GM15510 (cell line): ENCODE measurements around the gene P2RY6.

Source experiments
- POLR2A ChIP-seq: IDR thresholded peaks from 3 replicates; pipeline ENCODE4 v1.6.1; 2011; ENCODE audit warnings: borderline replicate concordance; ENCODE audit not compliant: insufficient read length; ENCODE audit errors: extremely low read depth

P2RY6 gene

DNA sequence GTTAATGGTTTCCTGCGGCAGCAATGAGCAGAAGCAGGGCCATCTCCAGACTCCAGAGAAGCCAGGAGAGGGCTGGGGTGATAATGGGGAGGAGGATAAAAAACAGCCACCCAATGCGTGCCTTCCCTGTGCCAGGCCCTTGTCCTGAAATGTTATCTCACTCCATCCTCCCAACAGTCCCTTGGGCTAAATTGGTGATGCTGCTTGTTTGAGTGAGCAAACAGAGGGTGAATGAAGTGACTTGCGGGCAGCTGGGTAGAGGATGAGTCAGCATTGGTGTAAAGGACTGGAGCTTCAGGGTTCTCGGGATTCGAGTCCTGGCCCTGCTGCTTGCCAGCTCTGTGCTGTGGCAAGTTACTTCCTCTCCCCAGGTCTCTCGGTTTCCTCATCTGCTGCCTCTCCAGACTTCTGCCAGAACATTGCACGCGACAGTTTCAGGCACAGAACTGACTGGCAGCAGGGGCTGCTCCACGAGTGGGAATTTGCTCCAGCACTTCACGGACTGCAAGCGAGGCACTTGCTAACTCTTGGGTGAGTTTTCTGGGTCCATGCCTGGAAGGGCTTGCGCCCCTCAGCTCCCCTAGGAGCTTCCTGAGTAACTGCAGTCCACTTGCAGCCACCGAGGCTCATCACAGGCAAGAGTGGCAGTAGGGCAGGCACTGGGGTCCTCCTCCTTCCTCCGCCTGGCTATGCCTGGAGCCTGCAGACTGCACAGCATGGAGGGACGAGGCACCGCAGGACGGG is at the start of gene P2RY6:
Gene P2RY6 (plus strand): TSS at position 403 of the 744 bp plus-strand sequence. CDS start 24,181 bp downstream, outside the sequence.
- no peak for TF ChIP-seq POLR2A

DNA sequence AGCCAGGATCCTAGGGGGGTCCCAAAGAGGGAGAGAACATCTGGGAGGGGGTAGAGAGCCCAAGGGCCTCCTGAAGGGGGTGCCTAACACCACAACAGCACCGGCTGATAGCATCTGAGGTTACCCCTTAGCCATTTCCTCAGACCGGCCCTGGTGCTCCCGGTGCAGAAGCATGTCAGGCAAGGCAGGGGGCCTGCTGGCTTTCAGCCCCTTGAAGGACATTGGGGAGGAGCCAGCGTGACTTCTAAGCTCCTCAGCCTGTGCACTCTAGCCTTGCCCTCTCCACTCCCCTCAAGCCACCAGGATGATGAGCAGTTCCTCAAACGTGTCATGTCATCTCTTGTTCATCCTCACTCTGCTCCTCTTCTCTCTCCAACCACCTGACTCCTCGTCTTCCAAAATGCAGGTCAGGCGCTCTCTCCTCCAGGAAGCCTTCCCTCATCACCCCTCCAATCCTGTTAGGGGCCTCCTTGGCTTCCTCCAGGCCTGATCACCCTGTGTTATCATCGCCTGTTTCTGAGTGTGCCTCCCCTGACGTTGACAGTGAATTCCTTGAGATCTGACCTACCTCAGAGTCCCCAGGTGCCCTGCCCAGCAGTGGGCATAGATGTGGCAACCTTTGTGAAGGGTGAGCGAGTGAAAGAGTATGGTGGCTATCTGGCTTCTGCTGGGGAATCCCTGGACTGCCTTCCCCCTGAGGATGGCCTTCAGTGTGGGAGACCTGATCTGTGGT is 48.0 kb upstream of the P2RY6 start:
- no peak for TF ChIP-seq POLR2A

DNA sequence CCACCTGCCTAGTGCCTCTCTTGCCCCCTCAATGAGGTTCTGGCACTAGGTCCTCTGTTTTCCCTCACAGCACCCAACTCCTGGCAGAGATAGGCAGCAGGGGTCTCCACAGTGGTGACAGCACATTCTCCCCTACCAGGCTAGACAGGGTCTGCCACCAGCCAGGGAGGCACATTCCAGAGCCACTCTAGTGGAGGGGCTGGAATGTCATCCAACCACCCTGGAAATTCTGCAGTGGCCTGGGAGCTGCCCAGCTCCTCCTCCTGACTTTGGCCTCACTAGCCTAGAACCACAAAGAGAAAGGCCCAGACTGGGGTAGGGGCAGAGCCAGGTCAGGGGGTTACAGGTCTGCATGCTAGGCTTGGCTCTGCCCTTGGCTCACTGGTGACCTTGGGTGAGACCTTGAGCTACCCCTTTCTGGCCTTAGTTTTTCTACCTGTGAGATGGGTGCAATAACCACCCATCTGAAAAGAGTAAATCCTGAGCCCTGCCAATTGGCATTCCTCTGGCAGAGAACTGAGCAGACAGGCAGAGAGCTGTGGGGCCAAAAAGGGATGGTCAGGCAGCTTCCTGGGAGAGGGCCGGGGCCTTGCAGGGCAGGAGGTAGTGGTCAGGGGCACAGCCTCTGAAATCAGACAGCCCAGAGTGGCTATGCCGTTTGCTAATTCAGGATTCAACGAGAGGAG is 47.0 kb upstream of the P2RY6 start:
- no peak for TF ChIP-seq POLR2A

GRCh38 chr11:73225851-73226250 is 46.3 kb upstream of the P2RY6 start:
- no peak for TF ChIP-seq POLR2A

- TF ChIP-seq POLR2A: no peak
Measured at GRCh38 chr11:73226297-73227006, 45.7 kb upstream of the P2RY6 start.

DNA sequence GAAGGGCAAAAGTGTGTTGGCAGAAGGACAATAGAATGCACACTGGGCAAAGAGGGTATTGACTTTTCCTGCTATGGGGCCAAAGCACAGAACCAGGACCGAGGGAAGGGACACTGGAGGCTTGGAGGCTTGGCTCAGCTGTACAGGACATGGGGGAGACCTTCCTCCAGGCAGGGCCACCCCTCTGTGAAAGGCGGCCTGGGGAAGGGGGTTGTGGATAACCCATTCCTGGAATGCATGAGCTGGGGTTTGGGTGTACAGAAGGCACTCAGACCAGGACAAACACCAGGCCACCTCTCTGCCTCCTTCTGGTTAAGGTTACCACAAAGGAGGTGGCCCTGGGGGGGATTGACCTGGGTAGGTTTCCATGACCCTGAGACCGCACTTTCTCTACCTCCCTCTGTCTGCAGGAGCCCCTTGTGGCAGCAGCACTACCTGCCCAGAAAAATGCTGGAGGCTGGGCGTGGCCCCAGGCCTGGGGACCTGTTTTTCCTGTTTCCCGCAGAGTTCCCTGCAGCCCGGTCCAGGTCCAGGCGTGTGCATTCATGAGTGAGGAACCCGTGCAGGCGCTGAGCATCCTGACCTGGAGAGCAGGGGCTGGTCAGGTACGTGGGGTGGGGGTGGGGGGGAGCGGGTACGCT is 44.4 kb upstream of the P2RY6 start:
- no peak for TF ChIP-seq POLR2A

DNA sequence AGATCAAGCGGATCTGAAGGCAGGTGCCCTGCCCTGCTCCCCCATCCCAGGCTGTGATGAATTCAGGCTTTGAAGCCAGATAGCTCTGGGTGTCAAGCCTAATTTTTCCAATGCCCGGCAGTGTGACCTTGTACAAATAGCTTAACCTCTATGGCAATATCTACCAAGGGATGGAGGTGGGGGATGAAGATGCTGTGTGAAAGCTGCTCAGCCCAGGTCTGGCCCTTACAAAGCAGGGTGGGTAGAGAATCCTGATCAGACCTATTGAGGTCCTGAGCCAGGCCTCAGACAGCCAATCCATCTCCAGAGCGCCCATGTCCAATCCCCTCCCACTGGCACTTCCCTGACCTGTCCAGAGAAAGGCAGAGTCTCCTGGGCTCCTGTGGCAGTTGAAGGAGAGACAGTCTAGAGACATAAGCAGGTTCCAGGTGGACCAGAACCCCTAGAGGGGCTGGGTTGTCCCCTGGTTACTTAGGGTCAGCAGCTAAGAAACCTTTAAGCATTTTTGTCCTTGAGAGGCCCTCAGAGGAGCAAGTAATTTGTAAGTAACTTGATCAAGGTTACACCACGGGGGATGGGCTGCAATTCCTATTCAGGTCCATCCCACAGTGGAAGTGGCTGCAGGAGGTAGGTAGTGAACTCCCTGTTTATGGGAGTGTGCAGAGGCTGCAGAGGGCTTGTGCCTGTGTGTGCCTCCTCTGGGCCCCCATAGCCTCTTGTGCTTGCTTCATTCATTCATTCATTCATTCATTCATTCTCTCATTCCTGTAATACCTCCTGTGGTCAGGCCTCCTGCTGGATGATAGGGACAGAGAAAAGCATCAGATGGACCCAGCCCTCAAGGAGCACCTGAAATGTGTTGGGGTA is 43.6 kb upstream of the P2RY6 start:
- no peak for TF ChIP-seq POLR2A

DNA sequence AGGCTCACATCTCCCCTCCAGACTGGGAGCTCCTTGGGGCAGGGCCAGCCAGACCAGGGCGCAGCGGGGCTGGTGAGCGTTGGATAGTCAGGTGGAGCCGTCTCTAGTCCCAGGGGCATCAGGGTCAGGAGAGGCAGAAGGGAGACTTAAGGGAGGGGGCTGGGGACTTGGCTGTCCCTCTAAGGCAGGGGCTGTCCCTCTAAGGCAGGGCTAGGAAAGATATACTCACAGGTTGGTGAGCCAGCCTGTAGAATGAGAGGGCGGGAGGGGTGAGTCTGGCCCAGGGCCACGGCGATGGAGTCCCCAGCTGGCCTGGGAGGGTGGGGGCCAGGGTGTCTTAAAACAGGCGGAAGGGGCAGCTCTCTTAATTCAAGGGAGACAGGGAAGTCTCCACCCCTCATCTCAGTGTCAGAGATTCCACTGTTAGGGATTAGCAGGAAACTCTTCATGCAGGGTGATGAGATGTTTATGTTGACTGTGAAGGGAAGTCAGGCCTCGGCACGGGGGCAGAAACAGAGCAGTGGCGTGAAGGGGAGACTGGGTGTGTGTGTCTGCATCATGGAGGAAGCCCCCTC is 42.7 kb upstream of the P2RY6 start:
- no peak for TF ChIP-seq POLR2A

DNA sequence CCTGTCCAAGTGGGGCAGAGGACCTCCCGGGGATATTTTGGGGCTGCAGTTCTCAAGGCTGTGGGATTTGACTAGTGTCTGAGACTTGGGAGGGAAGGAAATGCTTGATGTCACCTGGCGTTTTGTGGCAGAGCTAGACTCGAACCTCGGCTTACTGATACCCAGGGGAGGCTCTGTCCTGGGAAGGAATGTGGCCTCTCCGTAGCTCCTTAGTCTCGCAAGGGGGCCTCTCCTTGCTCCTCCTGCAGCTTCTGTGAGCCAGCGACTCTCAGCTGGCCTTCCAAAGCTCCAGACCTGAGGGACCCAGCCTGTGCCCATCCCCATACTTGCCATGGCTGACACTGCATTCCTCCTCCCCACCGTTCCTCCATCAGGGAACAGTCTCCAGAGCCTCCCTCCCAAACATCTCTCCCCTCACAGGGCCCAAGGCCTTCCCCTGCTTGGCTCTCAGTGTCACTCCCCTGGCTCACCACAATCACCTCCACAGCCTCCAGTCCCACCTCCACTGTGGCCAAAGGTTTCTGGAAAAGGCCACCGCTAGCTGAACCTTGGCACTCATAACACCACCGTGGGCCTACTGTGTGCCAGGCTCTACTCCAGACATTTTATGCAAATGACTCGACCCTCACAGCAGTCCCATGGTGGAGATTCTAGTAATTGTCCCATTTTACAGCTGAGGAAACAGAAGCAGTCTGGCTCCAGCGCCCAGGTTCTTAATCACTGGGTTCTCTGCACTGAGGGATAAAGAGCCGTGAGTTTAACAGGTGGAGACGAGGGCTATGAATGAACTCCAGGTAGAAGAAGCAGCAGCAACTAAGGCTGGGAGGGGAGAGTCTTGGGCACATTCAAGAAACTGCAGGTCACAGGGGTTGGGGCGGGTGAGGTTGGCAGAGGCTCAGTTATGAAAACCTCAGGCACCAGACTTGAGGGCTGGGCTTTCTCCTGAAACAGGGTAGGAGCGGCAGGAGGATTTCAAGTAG is 42.0 kb upstream of the P2RY6 start:
- TF ChIP-seq POLR2A: no peak

- no peak for TF ChIP-seq POLR2A
Measured at GRCh38 chr11:73230931-73231330, 41.2 kb upstream of the P2RY6 start.

GRCh38 chr11:73233211-73233610 is 38.9 kb upstream of the P2RY6 start:
- no peak for TF ChIP-seq POLR2A

- TF ChIP-seq POLR2A: no peak
Measured at GRCh38 chr11:73233692-73234470, 38.3 kb upstream of the P2RY6 start.
